ENCODE results near the gene KCTD12.

GRCh38 chr13:76863022-76863421 is 23.2 kb downstream of the KCTD12 start:
- TF ChIP-seq CTCF (IDR thresholded peaks at IDR 0.05): no peak
- no peak for TF ChIP-seq POLR2A (IDR thresholded peaks at IDR 0.05)

Measured in Peyer's patch (tissue), 4 donors.